A549 (cell line): ENCODE data around the gene OAS3. TPM values are rescaled to one million over a fixed set of nuclear protein-coding genes. Genes with fewer than 3 reads are reported as not detected.

Experiments
- ATAC-seq, 2 experiments: fragments of 200-7000 bp in 1 of 2; fragments of >200 bp in 1 of 2; cut with Nextera tagmentation in 1 of 2; cut with Tn5 transposase in 1 of 2; 3 replicates each; pipeline versions ENCODE4 v1.8.0 to v1.9.1; 2018 to 2020; ENCODE audit warnings: mild to moderate bottlenecking in 1 of 2, moderate library complexity in 1 of 2
- CTCF ChIA-PET: fragments of 300-600 bp; sonication (Branson Sonifier 250); formaldehyde crosslinking; extraction: SDS; loops from one replicate; lab custom pipeline; 2021; ENCODE audit warnings: antibody characterized with exemption, inconsistent platforms; lab: Yijun Ruan, JAX
- POLR2A ChIA-PET: fragments of 350-600 bp; formaldehyde crosslinking; extraction: SDS; loops from one replicate; lab custom pipeline; 2021; ENCODE audit warnings: antibody characterized with exemption, inconsistent platforms; lab: Yijun Ruan, JAX
- DNase-seq, 2 experiments: peaks; one replicate each; pipeline versions ENCODE4 v3.0.0 to v3.0.0-alpha.2; 2011 to 2016; ENCODE audit warnings: low read depth in 1 of 2, low spot score in 1 of 2
- FAIRE-seq: peaks from 2 replicates; lab custom pipeline; 2011; peaks lifted over from hg19 to GRCh38; lab: Jason Lieb, UNC
- H3K27ac ChIP-seq, 2 experiments: fragments of >200 bp; sonication (Bioruptor Twin); formaldehyde crosslinking; 3 replicates each; pipeline ENCODE4 v1.5.1; 2016 to 2017
- H3K4me1 ChIP-seq: fragments of >200 bp; sonication (Bioruptor Twin); formaldehyde crosslinking; 3 replicates; pipeline ENCODE4 v1.6.1; 2016
- H3K4me2 ChIP-seq: fragments of >200 bp; sonication (Bioruptor Twin); formaldehyde crosslinking; 3 replicates; pipeline ENCODE4 v1.6.1; 2016
- H3K4me3 ChIP-seq: fragments of >200 bp; sonication (Bioruptor Twin); formaldehyde crosslinking; 3 replicates; pipeline ENCODE4 v1.5.1; 2016
- H3K9me3 ChIP-seq: fragments of >200 bp; sonication (Bioruptor Twin); formaldehyde crosslinking; 3 replicates; pipeline ENCODE4 v1.6.1; 2016
- BHLHE40 ChIP-seq: IDR thresholded peaks from 2 replicates; pipeline ENCODE4 v1.6.1; 2012; ENCODE audit warnings: low read depth, low read length, inconsistent platforms
- CBX8 ChIP-seq: fragments of 200-600 bp; sonication (generic); IDR thresholded peaks from 2 replicates; pipeline ENCODE4 v1.6.1; 2016
- CEBPB ChIP-seq, 2 experiments: fragments of >200 bp in 1 of 2; sonication (Bioruptor Twin) in 1 of 2; formaldehyde crosslinking in 1 of 2; IDR thresholded peaks; 2 replicates each; pipeline ENCODE4 v1.6.1; 2012 to 2016
- EHF ChIP-seq: fragments of 250-450 bp; sonication (Bioruptor Pico); IDR thresholded peaks from 2 replicates; pipeline ENCODE4 v1.5.0; 2020; ENCODE audit warnings: mild to moderate bottlenecking
- EHMT2 ChIP-seq: fragments of 200-600 bp; sonication (generic); IDR thresholded peaks from 2 replicates; pipeline ENCODE4 v1.6.1; 2016; ENCODE audit warnings: antibody characterized with exemption, low read depth, mild to moderate bottlenecking, moderate library complexity
- FOSB ChIP-seq: fragments of 250-450 bp; sonication (Bioruptor Pico); IDR thresholded peaks from 2 replicates; pipeline ENCODE4 v1.5.0; 2020; ENCODE audit warnings: mild to moderate bottlenecking, moderate library complexity
- FOSL2 ChIP-seq, 2 experiments: fragments of 450-650 bp in 1 of 2; fragments of >200 bp in 1 of 2; sonication (Bioruptor Twin) in 1 of 2; formaldehyde crosslinking; IDR thresholded peaks; 2 replicates each; pipeline versions ENCODE4 v1.5.0 to v1.6.1; 2016 to 2020; ENCODE audit warnings: mild to moderate bottlenecking in 1 of 2, moderate library complexity in 1 of 2
- HEYL ChIP-seq: fragments of 250-450 bp; sonication (Bioruptor Pico); IDR thresholded peaks from 2 replicates; pipeline ENCODE4 v1.8.0; 2021; ENCODE audit warnings: mild to moderate bottlenecking, moderate library complexity
- HOXA7 ChIP-seq: fragments of 250-450 bp; sonication (Bioruptor Pico); IDR thresholded peaks from 2 replicates; pipeline ENCODE4 v1.5.0; 2020; ENCODE audit warnings: mild to moderate bottlenecking, moderate library complexity
- HOXB5 ChIP-seq: fragments of 250-450 bp; sonication (Bioruptor Pico); IDR thresholded peaks from 2 replicates; pipeline ENCODE4 v1.5.0; 2020; ENCODE audit warnings: mild to moderate bottlenecking, moderate library complexity
- KDM1A ChIP-seq: fragments of 200-600 bp; sonication (generic); IDR thresholded peaks from 2 replicates; pipeline ENCODE4 v1.6.1; 2016; ENCODE audit warnings: low read depth, mild to moderate bottlenecking
- KDM5A ChIP-seq: fragments of 200-600 bp; sonication (generic); IDR thresholded peaks from 2 replicates; pipeline ENCODE4 v1.6.1; 2016; ENCODE audit warnings: antibody characterized with exemption, mild to moderate bottlenecking
- MAFK ChIP-seq: fragments of 450-650 bp; IDR thresholded peaks from 2 replicates; pipeline ENCODE4 v1.6.1; 2014; ENCODE audit not compliant: partially characterized antibody
- MAZ ChIP-seq: fragments of 150-350 bp; IDR thresholded peaks from 2 replicates; pipeline ENCODE4 v1.6.1; 2014; ENCODE audit warnings: antibody characterized with exemption, low read depth, low read length, borderline replicate concordance
- NPAS2 ChIP-seq: fragments of 250-450 bp; sonication (Bioruptor Pico); IDR thresholded peaks from 2 replicates; pipeline ENCODE4 v1.8.0; 2022; ENCODE audit warnings: mild to moderate bottlenecking, moderate library complexity, borderline replicate concordance
- NR3C1 ChIP-seq: fragments of >200 bp; sonication (Bioruptor Twin); formaldehyde crosslinking; IDR thresholded peaks from 3 replicates; pipeline ENCODE4 v1.6.1; 2017
- POLR2AphosphoS2 ChIP-seq: conservative IDR thresholded peaks from 2 replicates; pipeline ENCODE4 v1.6.1; 2012; ENCODE audit warnings: low read length, improper control_type of control experiment, inconsistent platforms
- RAD21 ChIP-seq, 2 experiments: fragments of >200 bp in 1 of 2; sonication (Bioruptor Twin) in 1 of 2; formaldehyde crosslinking in 1 of 2; IDR thresholded peaks in 1 of 2; conservative IDR thresholded peaks in 1 of 2; 2 replicates in 1 of 2; 3 replicates in 1 of 2; pipeline ENCODE4 v1.6.1; 2012 to 2018; ENCODE audit warnings: inconsistent platforms in 1 of 2
- RARB ChIP-seq: fragments of 250-450 bp; sonication (Bioruptor Pico); IDR thresholded peaks from 2 replicates; pipeline ENCODE4 v1.8.0; 2021; ENCODE audit warnings: mild to moderate bottlenecking, moderate library complexity
- RNF2 ChIP-seq: fragments of 200-600 bp; sonication (generic); IDR thresholded peaks from 2 replicates; pipeline ENCODE4 v1.6.1; 2016; ENCODE audit warnings: low read depth, mild to moderate bottlenecking, antibody characterized with exemption, moderate library complexity, borderline replicate concordance
- TFCP2L1 ChIP-seq: fragments of 250-450 bp; sonication (Bioruptor Pico); IDR thresholded peaks from 2 replicates; pipeline ENCODE4 v1.5.0; 2021; ENCODE audit warnings: mild to moderate bottlenecking
- ZNF302 ChIP-seq: fragments of 250-450 bp; sonication (Bioruptor Pico); IDR thresholded peaks from 2 replicates; pipeline ENCODE4 v1.9.0; 2021; ENCODE audit warnings: inconsistent platforms, mild to moderate bottlenecking, moderate library complexity
- WGBS: methylation state at CpG from one replicate; pipeline ENCODE4 v1.1.6; 2017; ENCODE audit errors: missing lambda C conversion rate; 5-methylcytosine and 5-hydroxymethylcytosine counted together
- polyA plus RNA-seq, 4 experiments: library from polyadenylated mRNA; depleted of rRNA in 3 of 4; stranded (reverse); fragments of >200 nt; fragmentation: RNase III in 1 of 4; extraction: RNeasy Plus Mini Kit Qiagen cat#74134 plus additional on column Dnase treatment in 1 of 4; gene quantifications; 2 replicates in 3 of 4; 3 replicates in 1 of 4; pipeline ENCODE4 v1.2.3, GENCODE V29; 2011 to 2017
- TF ChIP-seq, protein P1 (sequence below): fragments of 250-450 bp; sonication (Bioruptor Pico); IDR thresholded peaks from 2 replicates; pipeline ENCODE4 v1.5.0; 2020; ENCODE audit warnings: low read depth, mild to moderate bottlenecking, moderate library complexity
- TF ChIP-seq, protein P2 (sequence below): IDR thresholded peaks from 2 replicates; pipeline ENCODE4 v1.6.1; 2012; ENCODE audit warnings: low read depth, borderline replicate concordance

OAS3 gene
- polyA plus RNA-seq, 2 of the 4 experiments (the other 2 are of a cell fraction), result 22.7 to 36.7 TPM

DNA sequence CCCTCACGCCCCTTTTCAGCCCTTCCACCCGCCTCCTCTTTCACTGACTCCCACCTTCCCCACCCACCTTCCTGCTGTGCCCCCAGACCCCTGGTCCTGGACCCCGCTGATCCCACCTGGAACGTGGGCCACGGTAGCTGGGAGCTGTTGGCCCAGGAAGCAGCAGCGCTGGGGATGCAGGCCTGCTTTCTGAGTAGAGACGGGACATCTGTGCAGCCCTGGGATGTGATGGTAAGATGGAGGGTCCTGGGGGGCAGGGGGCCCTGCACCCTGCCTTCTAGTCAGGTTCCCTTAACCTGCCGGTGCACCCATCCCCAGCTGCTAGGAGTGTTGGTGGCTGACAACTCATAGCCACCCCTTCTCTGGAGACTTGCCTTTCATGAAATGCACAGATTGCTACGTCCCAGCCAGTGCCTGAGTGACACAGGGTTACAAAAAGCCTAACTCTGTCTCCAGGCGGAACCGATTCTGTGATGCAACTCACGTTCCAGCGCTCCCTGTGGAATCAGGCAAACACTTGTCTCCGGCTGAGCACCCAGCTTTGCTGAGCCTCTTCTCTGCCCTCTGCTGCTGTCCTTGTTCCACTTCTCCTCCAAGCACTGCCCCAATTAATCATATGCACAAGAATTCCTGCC is 25.1 kb downstream of the OAS3 start:
- H3K4me3 ChIP-seq, result no peak overlapping the region
- POLR2A ChIA-PET, result no interaction called here
- no peak for DNase-seq
- H3K4me2 ChIP-seq, result no peak overlapping the region
- WGBS, result 93% methylated on average over 11 of the region's 14 CpGs
- TF ChIP-seq HOXB5 (CRISPR knock-in tag) (no peak), RARB (CRISPR knock-in tag) (no peak), HEYL (CRISPR knock-in tag) (no peak), ZNF302 (CRISPR knock-in tag) (no peak), NR3C1 (no peak), CBX8 (no peak), RAD21 (conservative IDR thresholded peaks at IDR 0.05 in 1 of 2, IDR thresholded peaks at IDR 0.05 in 1 of 2) (no peak), KDM5A (no peak), CEBPB (IDR thresholded peaks at IDR 0.05) (no peak), NPAS2 (CRISPR knock-in tag) (no peak), HOXA7 (CRISPR knock-in tag) (no peak), KDM1A (no peak), BHLHE40 (no peak), EHF (no peak), EHMT2 (no peak), MAZ (no peak)
- TF ChIP-seq, protein P1, sequence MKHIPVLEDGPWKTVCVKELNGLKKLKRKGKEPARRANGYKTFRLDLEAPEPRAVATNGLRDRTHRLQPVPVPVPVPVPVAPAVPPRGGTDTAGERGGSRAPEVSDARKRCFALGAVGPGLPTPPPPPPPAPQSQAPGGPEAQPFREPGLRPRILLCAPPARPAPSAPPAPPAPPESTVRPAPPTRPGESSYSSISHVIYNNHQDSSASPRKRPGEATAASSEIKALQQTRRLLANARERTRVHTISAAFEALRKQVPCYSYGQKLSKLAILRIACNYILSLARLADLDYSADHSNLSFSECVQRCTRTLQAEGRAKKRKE (CRISPR knock-in tag), result no peak
- no peaks in the 10 kb centered on the region for H3K9me3 ChIP-seq
- no peak overlapping the region for H3K27ac ChIP-seq
- CTCF ChIA-PET, result interaction anchor here (0.6 to 1.5 kb wide), 4 partner anchors 10 to 485 kb away, joined by 3 to 5 read pairs (median 4); no protein-coding TSS in a partner anchor
- no peaks in the 10 kb centered on the region for H3K4me1 ChIP-seq
- no peak for FAIRE-seq
- no peak for ATAC-seq

DNA sequence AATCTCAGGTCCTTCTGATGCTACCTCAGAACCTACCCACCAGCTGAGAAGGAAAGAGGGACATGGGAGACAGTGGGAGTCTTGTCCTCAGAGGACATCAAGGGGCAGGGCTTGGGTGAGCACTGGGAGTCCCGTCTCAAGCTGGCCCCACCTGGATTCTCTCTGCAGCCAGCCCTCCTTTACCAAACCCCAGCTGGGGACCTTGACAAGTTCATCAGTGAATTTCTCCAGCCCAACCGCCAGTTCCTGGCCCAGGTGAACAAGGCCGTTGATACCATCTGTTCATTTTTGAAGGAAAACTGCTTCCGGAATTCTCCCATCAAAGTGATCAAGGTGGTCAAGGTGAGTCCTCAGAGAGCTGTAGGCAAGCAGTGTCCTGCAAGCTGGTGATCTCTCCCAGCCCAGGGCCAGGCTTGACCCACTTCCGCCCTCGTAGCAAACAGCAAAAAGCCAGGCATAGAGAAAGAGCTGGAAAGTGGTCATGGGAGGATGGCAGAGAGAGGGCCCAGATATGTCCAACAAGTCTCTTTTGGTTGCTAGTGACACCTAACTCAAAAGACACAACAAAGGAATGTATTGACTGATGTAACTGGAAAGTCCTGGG is 25.9 kb downstream of the OAS3 start:
- H3K27ac ChIP-seq, result no peak overlapping the region
- no peak overlapping the region for H3K4me2 ChIP-seq
- 98% methylated on average over 6 of the region's 6 CpGs for WGBS
- DNase-seq (no peak), FAIRE-seq (no peak), ATAC-seq (no peak)
- H3K4me1 ChIP-seq, result no peaks in the 10 kb centered on the region
- no peak overlapping the region for H3K4me3 ChIP-seq
- TF ChIP-seq RNF2 (no peak), FOSL2 (IDR thresholded peaks at IDR 0.05) (no peak), FOSL2 (CRISPR knock-in tag; IDR thresholded peaks at IDR 0.05) (no peak), POLR2AphosphoS2 (no peak), FOSB (CRISPR knock-in tag) (no peak), MAFK (no peak), TFCP2L1 (CRISPR knock-in tag) (no peak)
- TF ChIP-seq, protein P2, sequence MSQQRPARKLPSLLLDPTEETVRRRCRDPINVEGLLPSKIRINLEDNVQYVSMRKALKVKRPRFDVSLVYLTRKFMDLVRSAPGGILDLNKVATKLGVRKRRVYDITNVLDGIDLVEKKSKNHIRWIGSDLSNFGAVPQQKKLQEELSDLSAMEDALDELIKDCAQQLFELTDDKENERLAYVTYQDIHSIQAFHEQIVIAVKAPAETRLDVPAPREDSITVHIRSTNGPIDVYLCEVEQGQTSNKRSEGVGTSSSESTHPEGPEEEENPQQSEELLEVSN, result no peak
- H3K9me3 ChIP-seq, result no peaks in the 10 kb centered on the region
- ChIA-PET CTCF (interaction anchor here (0.6 to 1.7 kb wide), 5 partner anchors 8 to 65 kb away, joined by 3 to 4 read pairs (median 3); no protein-coding TSS in a partner anchor), POLR2A (no interaction called here)
